Measurements from ENCODE around the gene PDCL3. TPM values are rescaled to one million over a fixed set of nuclear protein-coding genes. Genes with fewer than 3 reads are reported as not detected.

The PDCL3 gene
- total RNA-seq, 2 donors from 2014 or later: 16.6 to 27.2 TPM

GRCh38 chr2:100592226-100592625, 29.4 kb downstream of the PDCL3 start:
- Histone ChIP-seq H3K9me3 (no peaks in the 10 kb centered on the region), H3K27me3 (replicated peaks; ENCODE audit: insufficient read depth) (no peaks in the 10 kb centered on the region), H3K4me1 (replicated peaks) (no peaks in the 10 kb centered on the region), H3K27ac (no peak overlapping the region), H3K36me3 (no peaks in the 10 kb centered on the region), H3K4me3 (no peak overlapping the region)
- 14% methylated on average over 1 of the region's 1 CpG for WGBS
- TF ChIP-seq POLR2A (IDR thresholded peaks at IDR 0.05): no peak
- TF ChIP-seq POLR2AphosphoS5 (IDR thresholded peaks at IDR 0.05): no peak
- no peak for DNase-seq (ENCODE audit: low spot score)
- intact Hi-C loops (cut with DNase I): no loop called here

GRCh38 chr2:100596465-100596864, 33.7 kb downstream of the PDCL3 start:
- 89% methylated on average over 5 of the region's 5 CpGs for WGBS
- H3K27me3 ChIP-seq (replicated peaks; ENCODE audit: insufficient read depth): no peaks in the 10 kb centered on the region
- no peak overlapping the region for H3K4me3 ChIP-seq
- no peaks in the 10 kb centered on the region for H3K9me3 ChIP-seq
- H3K36me3 ChIP-seq: no peaks in the 10 kb centered on the region
- no peaks in the 10 kb centered on the region for H3K4me1 ChIP-seq (replicated peaks)
- TF ChIP-seq POLR2A (IDR thresholded peaks at IDR 0.05) (no peak), CTCF (IDR thresholded peaks at IDR 0.05) (no peak), POLR2AphosphoS5 (IDR thresholded peaks at IDR 0.05) (no peak)
- intact Hi-C loops (cut with DNase I): no loop called here
- no peak overlapping the region for H3K27ac ChIP-seq
- DNase-seq (ENCODE audit: low spot score): no peak

GRCh38 chr2:100599566-100599965, 36.8 kb downstream of the PDCL3 start:
- no peak for TF ChIP-seq POLR2AphosphoS5 (IDR thresholded peaks at IDR 0.05)
- no peak for TF ChIP-seq CTCF (IDR thresholded peaks at IDR 0.05)
- TF ChIP-seq POLR2A (IDR thresholded peaks at IDR 0.05): no peak
- Histone ChIP-seq H3K4me3 (no peak overlapping the region), H3K36me3 (no peaks in the 10 kb centered on the region), H3K4me1 (replicated peaks) (no peaks in the 10 kb centered on the region), H3K27ac (no peak overlapping the region), H3K9me3 (no peaks in the 10 kb centered on the region), H3K27me3 (replicated peaks; ENCODE audit: insufficient read depth) (no peaks in the 10 kb centered on the region)
- 84% methylated on average over 3 of the region's 3 CpGs for WGBS
- intact Hi-C loops (cut with DNase I): no loop called here
- DNase-seq (ENCODE audit: low spot score): no peak

- WGBS: 88% methylated on average over 3 of the region's 3 CpGs
- no peaks in the 10 kb centered on the region for H3K9me3 ChIP-seq
- intact Hi-C loops (cut with DNase I): no loop called here
- TF ChIP-seq POLR2A (IDR thresholded peaks at IDR 0.05) (no peak), POLR2AphosphoS5 (IDR thresholded peaks at IDR 0.05) (no peak), CTCF (IDR thresholded peaks at IDR 0.05) (no peak)
- H3K36me3 ChIP-seq: no peaks in the 10 kb centered on the region
- H3K4me3 ChIP-seq: no peak overlapping the region
- H3K27me3 ChIP-seq (replicated peaks; ENCODE audit: insufficient read depth): no peaks in the 10 kb centered on the region
- H3K27ac ChIP-seq: no peak overlapping the region
- no peaks in the 10 kb centered on the region for H3K4me1 ChIP-seq (replicated peaks)
- no peak for DNase-seq (ENCODE audit: low spot score)
These were observed 38.9 kb downstream of the PDCL3 start for GRCh38 chr2:100601661-100602060.

- intact Hi-C loops (cut with DNase I): no loop called here
- H3K27ac ChIP-seq: no peak overlapping the region
- H3K4me3 ChIP-seq: no peak overlapping the region
- H3K4me1 ChIP-seq (replicated peaks): no peaks in the 10 kb centered on the region
- H3K27me3 ChIP-seq (replicated peaks; ENCODE audit: insufficient read depth): no peaks in the 10 kb centered on the region
- no peaks in the 10 kb centered on the region for H3K9me3 ChIP-seq
- no peak for DNase-seq (ENCODE audit: low spot score)
- no peaks in the 10 kb centered on the region for H3K36me3 ChIP-seq
- 93% methylated on average over 7 of the region's 7 CpGs for WGBS
- TF ChIP-seq POLR2AphosphoS5 (IDR thresholded peaks at IDR 0.05) (no peak), POLR2A (IDR thresholded peaks at IDR 0.05) (no peak), CTCF (IDR thresholded peaks at IDR 0.05) (no peak)
These were observed 40.6 kb downstream of the PDCL3 start for GRCh38 chr2:100603414-100603813.

Data from prostate gland (tissue), 2 donors.